ENCODE data around the gene CEP41.
A peak's percentile ranks its signal among the peaks of the same experiment; 100 is the strongest.
"Not testable (repeated sequence)": the region's sequence is repeated elsewhere in the genome, so short reads cannot be mapped to it uniquely, and the experiment has no call there.

The CEP41 gene

DNA sequence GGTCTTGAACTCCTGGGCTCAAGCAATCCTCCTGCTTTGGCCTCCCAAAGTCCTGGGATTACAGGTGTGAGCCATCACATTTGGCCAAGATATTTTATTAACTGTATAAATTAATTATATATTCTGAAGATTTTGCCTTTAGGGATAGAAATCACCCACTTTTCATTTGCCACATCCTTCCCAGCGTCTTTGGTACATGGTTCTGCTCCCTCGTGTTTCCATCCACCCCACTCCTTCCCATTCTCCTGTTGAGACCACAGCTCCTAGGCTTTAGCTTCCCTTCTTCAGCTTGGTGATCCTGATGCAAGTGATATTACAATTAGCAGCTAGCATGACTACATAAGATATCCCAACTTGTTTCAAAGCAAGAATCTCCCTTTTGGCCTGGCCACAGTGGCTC is 52.1 kb downstream of the CEP41 start:
- no peak for DNase-seq (ENCODE audit: low read depth in 2 of 2)

DNA sequence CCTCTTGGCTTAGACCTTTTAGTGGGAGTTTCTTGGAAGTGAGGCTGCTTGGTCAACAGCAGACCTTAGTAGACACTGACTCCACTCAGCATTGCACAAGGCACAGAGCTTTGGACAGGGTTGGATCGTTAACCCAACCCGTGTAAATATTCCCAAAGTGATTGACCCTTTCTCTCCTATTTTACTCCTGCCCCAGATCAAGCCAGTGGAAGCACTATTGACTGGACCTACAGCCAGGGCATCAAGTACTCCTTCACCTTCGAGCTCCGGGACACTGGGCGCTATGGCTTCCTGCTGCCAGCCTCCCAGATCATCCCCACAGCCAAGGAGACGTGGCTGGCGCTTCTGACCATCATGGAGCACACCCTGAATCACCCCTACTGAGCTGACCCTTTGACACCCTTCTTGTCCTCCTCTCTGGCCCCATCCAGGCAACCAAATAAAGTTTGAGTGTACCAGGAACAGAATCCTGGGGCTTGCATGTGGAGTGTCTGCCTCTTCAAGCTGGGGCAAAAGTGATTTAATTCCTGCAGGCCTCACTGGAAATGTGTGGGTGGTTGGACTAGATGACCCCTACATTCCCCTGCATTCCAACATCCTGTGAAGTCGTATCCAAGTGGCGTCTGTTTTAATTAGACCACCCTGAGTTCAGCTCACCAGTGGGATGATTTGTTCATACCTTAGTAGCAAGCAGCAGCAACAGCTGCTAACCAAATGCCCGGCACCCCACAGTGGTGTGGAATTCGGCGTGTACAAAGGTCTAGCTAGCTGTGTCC is 53.0 kb downstream of the CEP41 start:
- peak; percentile 89 for DNase-seq (ENCODE audit: low read depth in 2 of 2)

DNA sequence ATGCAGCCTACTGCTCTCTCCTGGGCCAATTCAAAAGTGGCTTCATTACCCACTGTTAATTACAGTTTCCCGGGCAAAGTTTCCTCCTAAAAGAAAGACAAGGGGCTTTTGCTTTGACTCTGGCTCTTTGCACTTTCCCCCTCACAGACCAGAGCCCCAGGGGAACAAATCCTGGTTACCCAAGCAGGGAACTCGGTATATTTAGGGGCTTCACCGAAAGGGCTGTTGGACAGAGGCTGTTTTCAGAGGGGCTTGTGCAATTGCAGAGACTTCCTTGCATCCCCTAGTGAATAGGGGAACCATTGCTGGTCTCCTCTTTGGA is 53.5 kb downstream of the CEP41 start:
- DNase-seq (ENCODE audit: low read depth in 2 of 2) = no peak

DNA sequence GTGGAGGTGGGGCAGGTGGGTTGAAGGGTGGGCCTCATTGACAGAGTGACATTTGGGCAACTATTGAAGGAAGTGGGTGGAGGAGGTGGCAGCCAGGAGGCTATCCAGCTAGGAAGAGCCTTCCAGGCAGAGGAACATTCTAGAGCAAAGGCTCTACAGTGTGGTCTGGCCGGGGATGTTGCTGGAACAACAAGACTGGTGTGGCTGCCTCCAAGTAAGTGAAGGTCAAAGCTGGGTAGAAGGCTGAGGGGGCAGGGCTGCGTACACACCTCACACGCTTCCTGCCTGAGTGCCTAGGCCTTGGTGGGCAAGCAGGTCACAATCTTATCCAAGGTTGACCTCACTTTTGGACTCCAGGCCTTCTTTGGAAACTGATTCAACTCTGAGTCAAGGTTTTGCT is 53.9 kb downstream of the CEP41 start:
- no peak for DNase-seq (ENCODE audit: low read depth in 2 of 2)

DNA sequence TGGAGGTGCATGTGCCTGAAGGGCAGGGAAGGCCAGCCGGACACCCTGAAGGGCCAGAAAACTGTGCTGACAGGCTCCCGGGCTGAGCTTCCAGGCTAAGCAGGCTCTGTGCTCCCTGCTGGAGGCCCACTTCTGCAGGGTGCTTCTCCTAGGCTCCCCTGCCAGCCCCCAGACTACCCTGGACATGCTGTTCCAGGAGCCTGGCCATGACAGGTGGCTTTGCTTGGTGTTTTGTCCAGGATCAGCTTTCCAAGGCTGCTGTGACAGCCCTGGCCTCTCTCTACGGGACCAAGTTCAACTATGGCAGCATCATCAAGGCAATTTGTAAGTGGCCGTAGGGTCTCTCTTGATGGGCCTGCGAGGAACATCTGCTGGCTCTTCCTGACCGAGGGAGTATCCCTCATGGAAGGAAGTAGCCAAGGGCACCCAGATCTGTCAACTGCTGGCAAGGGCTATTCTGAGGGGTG is 55.2 kb downstream of the CEP41 start:
- no peak for DNase-seq (ENCODE audit: low read depth in 2 of 2)

DNA sequence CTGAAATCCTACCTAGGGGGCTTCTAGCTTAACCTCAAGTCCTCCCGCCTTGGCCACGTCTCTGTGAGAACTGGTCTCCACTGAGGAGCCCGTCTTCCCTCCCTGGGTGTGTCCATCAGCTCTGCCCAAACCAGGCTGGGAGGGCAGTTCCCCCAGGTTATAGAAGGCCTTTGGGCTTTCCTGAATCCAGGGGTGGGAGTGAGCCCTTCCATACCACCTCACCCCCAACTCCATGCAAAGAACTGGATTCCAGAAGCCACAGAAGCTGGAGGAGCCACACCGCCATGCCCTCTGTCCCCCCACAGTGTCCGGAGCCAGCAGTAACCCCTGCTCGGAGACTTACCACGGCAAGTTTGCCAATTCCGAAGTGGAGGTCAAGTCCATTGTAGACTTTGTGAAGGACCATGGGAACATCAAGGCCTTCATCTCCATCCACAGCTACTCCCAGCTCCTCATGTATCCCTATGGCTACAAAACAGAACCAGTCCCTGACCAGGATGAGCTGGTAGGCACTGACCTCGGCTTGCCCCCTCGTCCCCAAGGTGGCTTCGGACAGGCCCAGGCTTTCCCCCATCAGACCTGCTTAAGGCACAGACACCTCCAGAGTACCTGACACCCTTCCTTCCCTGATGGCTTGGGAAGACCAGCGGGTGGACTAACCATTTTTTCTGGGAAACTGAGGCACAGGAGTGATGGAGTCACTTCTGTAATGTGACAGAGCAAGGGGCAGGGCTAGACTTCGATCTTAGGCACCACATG is 55.8 kb downstream of the CEP41 start:
- DNase-seq (ENCODE audit: low read depth in 2 of 2) = no peak

DNA sequence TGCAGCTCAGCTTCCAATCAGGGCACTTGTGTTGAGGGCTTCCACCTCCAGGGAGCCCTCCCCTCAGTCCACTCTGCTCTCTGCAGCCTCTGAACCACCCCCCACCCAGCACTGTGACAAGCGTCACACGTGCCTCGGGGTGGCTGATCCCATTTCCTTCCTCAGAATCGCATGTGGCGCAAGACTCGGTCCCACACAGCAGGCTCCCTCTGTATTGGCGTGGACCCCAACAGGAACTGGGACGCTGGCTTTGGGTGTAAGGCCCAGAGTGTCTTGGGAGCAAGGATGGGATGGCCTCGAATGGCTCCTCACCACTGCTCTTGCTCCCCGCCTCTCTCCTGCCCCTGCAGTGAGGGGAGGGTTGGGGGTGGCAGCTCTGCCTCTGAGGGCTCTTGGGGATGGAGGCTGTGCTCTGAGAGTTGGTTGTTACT is 56.4 kb downstream of the CEP41 start:
- DNase-seq (ENCODE audit: low read depth in 2 of 2) = no peak

DNA sequence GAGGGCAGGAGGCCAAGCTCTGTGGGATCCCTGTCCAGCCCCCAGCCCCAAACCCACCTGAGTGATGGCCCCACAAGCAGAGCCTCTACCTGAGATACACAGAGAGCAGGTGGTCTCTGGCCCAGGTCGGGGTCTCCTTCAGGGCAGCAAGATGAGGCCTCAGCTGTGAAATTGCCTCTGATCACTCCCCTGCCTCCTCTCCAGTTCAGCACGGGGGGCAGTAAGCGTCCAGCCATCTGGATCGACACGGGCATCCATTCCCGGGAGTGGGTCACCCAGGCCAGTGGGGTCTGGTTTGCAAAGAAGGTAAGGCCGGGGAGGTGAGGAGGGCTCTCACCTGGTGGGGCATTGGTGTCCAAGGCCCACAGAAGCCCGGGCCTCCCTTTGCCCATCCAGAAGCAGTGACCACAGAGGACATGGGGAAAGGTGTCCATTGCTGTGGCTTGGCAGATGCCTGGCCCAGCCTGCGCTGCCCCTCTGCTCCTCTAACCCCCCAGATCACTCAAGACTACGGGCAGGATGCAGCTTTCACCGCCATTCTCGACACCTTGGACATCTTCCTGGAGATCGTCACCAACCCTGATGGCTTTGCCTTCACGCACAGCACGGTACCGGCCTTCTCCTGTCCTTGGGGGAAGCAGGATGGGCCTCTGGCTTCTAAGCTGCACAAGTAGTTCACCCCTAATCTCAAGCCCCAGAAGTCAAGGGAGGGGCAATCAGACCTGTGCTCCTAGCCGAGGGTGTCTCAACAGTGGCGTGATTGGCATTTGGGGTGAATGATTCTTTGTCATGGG is 57.4 kb downstream of the CEP41 start:
- DNase-seq (ENCODE audit: low read depth in 2 of 2) = no peak

DNA sequence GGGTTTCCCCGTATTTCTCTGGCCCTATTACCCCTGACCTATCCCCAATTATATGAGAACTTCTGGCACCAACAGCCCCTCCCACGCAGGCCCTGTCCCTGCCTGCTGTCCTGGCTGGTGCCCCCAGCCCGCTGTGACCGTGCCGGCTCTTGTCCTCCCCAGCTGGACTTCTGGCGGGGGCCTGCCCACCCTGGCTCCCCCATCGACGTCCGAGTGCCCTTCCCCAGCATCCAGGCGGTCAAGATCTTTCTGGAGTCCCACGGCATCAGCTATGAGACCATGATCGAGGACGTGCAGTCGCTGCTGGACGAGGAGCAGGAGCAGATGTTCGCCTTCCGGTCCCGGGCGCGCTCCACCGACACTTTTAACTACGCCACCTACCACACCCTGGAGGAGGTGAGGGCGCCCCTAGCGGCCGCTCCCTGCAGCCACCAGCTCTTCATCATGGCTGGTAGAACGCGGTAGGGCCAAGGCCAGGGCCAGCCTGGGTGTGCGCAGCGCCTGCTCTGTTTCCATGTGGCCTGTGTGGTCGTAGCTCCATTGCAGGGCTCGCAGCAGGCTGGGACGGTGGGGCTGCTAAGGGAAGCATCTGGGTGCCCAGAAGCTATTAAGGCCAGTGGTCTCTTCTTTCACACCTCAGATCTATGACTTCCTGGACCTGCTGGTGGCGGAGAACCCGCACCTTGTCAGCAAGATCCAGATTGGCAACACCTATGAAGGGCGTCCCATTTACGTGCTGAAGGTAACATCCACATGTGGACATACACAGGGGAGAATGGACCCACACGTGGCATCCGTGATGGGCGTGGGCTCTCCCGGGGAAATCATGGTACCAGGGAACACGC is 59.1 kb downstream of the CEP41 start:
- no peak for DNase-seq (ENCODE audit: low read depth in 2 of 2)

DNA sequence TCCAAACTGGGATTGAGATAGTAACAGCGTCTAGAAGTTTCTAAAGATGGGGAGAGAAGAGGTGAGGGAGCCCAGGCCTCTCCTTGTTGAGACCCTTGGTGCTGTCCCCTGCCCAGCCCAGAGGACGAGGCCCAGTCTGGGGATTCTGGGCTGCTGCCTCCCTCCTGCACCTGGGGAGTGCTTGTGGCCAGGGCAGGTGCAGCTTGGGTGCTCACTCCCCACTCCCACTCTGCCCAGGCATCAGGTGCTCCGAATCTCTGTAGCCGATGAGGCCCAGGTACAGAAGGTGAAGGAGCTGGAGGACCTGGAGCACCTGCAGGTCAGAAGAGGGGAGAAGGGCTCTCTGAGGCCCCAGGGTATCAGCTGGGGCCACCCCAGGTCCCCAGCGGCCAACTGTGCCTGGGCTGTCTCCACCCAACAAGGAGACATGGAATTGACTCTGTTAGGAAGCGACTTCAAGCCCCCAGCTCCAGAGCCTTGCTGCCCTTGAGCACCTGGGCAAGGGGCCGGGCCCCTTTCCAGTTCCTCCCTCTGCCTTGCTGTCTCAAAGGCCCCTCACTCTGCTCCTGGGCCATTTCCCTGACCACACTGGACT is 59.9 kb downstream of the CEP41 start:
- DNase-seq (ENCODE audit: low read depth in 2 of 2) = no peak

DNA sequence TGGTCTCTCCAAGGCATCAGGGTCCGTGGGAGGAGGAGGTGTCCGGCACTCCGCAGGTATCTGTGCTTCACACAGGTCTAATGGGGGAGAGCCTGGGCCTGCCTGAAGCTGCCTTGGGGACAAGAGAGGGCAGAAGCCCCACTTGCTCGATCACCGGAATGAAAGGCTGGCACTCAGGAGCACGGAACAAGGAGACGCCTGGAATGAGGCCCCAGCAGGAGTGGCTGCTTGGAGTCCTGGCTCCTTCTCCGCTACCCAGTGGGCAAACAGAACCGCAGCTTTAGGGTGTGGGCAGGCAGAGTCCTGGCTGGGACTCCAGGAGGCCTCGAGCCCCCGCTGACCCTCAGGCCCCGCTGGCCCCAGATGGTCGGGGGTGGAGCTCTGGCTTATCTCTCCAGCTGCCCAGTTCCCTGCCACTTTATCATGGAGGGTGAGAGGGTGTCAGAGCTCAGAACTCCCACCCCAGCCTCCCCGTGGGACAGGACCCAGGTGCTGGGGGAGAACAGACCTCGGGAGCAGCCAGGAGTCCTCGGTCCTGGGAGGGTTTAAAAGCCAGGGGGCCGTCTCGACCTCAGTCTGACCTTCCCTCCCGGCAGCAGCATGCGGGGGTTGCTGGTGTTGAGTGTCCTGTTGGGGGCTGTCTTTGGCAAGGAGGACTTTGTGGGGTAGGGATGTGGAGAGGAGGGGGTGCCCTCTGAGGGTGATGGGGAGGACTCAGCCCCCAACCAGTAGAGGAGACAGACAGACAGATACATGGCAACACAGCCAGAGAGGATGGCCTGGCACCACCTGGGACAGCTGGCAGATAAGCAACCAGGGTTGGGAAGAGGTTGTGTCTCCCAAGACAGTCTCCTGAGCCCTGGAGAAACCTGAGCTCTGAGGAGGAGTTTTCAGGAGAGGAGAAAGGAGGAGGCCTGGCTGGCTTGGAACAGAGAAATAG is 60.6 kb downstream of the CEP41 start, which contains the start of gene CPA1:
CPA1 (plus strand) TSS at position 574 of the 940 bp plus-strand sequence; CDS start at position 601, 27 bp downstream.
- DNase-seq (ENCODE audit: low read depth in 2 of 2) = no peak

DNA sequence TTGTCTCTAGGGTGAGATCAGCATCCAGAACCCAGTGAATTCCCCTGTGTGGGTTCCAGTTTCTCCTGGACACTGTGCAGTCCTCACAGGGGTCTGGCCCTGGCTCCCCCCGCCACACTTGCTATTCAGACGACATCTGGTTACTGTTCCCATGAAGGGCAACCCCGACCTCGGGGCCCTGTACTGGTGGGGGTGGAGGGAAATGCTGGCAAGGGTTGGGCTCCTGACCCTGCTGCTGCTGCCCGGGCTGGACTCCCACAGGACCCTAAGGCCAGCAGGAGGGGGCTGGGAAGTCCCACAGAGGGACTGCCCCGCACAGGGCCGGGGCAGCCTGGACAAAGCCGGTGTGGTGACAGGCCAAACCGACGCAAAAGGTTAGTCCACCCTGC is 61.3 kb downstream of the CEP41 start:
- no peak for DNase-seq (ENCODE audit: low read depth in 2 of 2)

DNA sequence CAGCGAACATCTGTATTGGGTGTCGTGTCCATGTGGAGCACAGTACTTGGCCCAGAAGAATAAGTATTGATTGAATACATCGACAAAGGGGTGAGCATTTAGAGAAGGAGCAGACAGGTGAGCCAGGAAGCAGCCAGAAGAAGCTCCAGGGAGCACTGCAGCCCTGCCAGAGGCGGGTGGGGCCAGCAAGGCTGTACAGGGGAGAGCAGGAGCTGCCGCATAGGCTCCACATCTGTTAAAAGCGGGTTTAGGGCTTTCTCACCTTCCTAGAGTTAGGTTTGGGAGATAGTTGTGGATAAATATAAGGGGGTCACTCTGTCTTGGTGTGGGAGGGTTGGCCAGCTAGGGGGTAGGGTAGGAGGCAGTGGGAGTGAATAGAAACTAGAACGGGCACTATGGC is 61.8 kb downstream of the CEP41 start:
- no peak for DNase-seq (ENCODE audit: low read depth in 2 of 2)

DNA sequence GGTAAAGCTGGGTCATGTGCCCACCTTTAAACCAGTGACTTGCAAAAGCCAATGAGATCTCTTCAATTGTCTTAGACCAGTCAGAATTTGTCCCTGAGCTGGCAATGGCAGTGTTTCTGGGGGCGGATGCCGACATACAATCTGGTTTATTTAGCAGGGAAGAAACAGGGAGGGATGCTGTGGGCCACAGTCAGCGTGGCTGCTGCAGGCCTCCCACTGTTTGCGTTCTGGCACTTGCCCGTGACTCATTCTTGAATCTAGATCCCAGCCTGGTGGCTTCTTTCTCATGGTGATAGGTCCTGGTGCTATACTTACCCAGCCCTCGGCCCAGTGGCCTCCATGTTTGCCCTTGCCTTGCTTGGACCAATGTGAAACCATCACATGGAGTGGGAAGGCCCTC is 63.6 kb downstream of the CEP41 start:
- no peak for DNase-seq (ENCODE audit: low read depth in 2 of 2)

DNA sequence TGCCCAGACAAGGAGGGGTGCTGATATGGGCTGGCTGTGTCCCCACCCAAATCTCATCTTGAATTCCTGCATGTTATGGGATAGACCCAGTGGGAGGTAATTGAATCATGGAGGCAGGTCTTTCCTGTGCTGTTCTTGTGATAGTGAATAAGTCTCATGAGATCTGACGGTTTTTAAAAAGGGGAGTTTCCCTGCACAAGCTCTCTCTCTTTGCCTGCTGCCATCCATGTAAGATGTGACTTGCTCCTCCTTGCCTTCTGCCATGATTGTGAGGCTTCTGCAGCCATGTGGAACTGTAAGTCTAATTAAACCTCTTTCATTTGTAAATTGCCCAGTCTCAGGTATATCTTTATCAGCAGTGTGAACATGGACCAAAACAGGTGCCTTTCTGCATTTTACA is 64.4 kb downstream of the CEP41 start:
- DNase-seq (ENCODE audit: low read depth in 2 of 2) = not testable (repeated sequence)

DNA sequence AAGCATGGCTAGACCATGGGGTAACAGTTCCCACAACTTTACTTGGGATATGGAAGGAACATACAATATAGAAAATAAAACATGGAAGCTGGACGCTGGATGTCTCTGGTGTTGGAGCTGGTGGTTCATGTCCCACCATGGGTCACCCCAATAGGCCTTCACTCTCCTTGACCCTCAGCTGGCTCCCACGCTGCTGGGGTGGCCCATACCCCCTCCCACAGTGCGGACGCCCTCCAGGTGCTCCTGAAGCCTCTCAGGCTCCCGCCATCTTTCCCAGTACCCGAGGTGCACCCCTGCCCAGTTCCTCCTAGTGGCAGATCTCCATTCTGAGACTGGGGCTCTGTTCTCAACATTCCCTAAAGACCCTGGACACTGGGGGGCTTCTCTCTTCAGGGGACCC is 66.3 kb downstream of the CEP41 start:
- no peak for DNase-seq (ENCODE audit: low read depth in 2 of 2)

DNA sequence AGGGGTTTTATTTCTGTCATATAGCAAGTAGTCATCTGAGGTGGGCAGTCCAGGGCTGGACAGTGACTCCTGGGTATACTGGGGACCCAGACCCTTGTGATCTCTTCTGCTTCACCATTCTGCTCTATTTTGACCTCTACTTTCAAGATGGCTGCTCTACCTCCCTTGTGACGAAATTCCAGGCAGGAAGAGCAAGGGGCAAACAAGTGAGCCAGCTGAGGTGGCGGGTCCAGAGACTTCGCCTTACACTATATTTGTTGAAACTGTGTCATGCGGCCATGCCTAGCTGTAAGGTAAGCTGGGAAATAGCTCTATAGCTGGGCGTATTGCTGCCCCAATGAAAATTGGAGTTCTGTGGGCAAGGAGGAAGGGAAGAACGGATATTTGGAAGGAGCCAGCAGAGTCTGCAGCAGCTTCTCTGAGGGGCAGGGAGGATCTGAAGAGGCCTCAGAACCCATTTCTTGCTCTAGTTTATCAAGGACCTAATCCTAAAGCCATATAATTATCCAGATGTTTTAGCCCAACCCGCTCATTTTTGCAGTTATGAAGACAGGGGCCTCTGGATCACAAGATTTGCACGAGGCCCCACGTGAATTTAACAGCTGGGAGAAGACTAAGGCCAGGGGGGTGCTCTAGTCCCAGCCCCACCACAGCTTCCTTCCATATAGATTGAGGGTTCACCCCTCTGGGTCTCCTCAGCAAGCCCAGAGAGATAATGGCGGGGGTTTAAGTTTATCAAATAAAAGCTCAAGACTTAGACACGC is 68.2 kb downstream of the CEP41 start:
- no peak for DNase-seq (ENCODE audit: low read depth in 2 of 2)

DNA sequence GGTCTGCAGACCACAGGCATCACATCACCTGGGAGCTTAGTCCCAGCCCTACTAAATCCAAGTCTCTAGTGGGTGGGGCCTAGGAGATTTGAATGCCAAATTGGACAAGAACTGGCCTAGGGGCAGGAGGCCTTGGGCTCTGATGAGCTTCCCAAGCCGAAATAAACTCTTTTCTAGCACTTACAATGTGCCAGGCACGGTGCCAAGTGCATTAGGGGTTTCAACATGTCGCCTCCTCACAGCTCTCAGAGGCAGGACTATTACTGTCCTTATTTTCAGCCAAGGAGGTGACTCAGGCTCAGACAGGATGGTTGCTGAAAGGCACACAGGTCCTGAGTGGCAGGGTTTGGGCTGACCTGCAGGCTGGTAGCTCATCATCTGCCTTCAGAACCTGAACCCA is 69.8 kb downstream of the CEP41 start:
- no peak for DNase-seq (ENCODE audit: low read depth in 2 of 2)

DNA sequence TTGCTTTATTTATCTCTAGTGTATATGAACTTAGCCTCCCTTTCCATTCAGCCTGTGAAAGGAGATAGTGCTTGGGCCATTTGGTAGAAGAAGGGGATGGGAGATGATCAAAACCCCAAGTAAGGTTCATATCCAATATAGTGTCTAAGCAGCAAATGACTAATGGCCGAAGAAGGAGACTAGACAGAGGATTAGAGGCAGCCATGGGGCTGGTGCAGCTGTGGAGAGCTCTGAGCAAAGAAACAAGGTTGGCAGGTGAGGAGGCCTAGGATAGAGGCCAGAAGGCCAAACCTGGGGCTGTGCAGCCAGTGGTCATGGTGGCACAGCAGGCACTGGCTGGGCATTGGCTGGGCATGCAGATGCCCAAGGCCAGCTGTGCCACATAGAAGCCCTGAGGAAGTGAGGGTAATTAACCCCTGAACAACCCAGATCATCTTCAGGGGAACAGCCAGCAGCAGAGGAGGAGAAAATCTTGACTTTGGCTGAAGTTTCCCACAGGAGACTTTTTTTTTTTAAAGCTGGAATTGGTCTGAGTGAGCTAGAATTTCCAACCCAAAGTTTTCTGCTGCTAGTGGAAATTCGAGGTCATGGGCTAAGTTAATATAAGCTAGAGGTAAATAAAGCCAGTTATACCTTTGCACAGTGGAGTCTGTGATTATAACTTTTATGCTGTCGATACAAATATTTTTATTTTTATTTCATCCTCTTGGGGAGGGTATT is 70.8 kb downstream of the CEP41 start:
- DNase-seq (ENCODE audit: low read depth in 2 of 2) = no peak
